Adrenal gland (tissue), 12 donors: ENCODE measurements around the gene ZNF664. TPM values are rescaled to one million over a fixed set of nuclear protein-coding genes. Genes with fewer than 3 reads are reported as not detected.

Experiments used
- DNase-seq, 7 donors: peaks; one replicate each; pipeline ENCODE4 v3.0.0-alpha.2; 2019 to 2020
- H3K27ac ChIP-seq, 5 donors: fragments of 200-600 bp; sonication (generic) in 4 of 5; 1 replicate in 3 of 5; 2 replicates in 2 of 5; pipeline versions ENCODE4 v1.5.1 to v1.8.0; 2016 to 2020; ENCODE audit warnings: mild to moderate bottlenecking in 1 of 5
- H3K27me3 ChIP-seq: fragments of 200-600 bp; 2 replicates; pipeline ENCODE4 v1.8.0; 2021
- H3K36me3 ChIP-seq, 2 donors: fragments of 200-600 bp; replicated peaks in 1 of 2; 1 replicate in 1 of 2; 2 replicates in 1 of 2; pipeline versions ENCODE4 v1.5.1 to v1.8.0; 2018 to 2022
- H3K4me1 ChIP-seq, 2 donors: fragments of 200-600 bp; replicated peaks in 1 of 2; 1 replicate in 1 of 2; 2 replicates in 1 of 2; pipeline versions ENCODE4 v1.5.1 to v1.8.0; 2018 to 2021
- H3K4me3 ChIP-seq, 4 donors: fragments of 200-600 bp; sonication (generic) in 3 of 4; one replicate each; pipeline ENCODE4 v1.5.1; 2016 to 2018
- H3K9me3 ChIP-seq, 3 donors: fragments of 200-600 bp; sonication (generic) in 1 of 3; replicated peaks in 1 of 3; 1 replicate in 2 of 3; 2 replicates in 1 of 3; pipeline versions ENCODE4 v1.5.1 to v1.8.0; 2016 to 2021
- CTCF ChIP-seq, 6 experiments: fragments of 450-650 bp in 4 of 6; fragments of 200-600 bp in 2 of 6; sonication (generic) in 1 of 6; IDR thresholded peaks; 1 replicate in 5 of 6; 2 replicates in 1 of 6; pipeline versions ENCODE4 v1.5.1 to v1.8.0; 2016 to 2021; ENCODE audit warnings: antibody characterized with exemption in 6 of 6, mild to moderate bottlenecking in 2 of 6, moderate library complexity in 1 of 6
- POLR2A ChIP-seq, 2 donors: fragments of 450-650 bp; IDR thresholded peaks; one replicate each; pipeline ENCODE4 v1.6.1; 2017; ENCODE audit warnings: antibody characterized with exemption in 2 of 2, mild to moderate bottlenecking in 2 of 2, moderate library complexity in 1 of 2
- WGBS, 4 donors: extraction: QIAGEN DNeasy Blood & Tissue Kit in 2 of 4; methylation state at CpG; one replicate each; pipeline versions ENCODE4 v1.1.5 to v1.1.7; 2013 to 2017; 5-methylcytosine and 5-hydroxymethylcytosine counted together
- intact Hi-C, 2 donors: fragments of 100-400 bp; cut with DNase I; formaldehyde crosslinking; loops; one replicate each; pipeline versions ENCODE4 v1.14.1 to v1.15.0; 2022 to 2023
- polyA plus RNA-seq, 3 donors: library from polyadenylated mRNA; stranded (reverse); fragments of 200-250 nt in 2 of 3; fragments of 350-450 nt in 1 of 3; fragmentation: Illumina TruSeq in 1 of 3; extraction: RNeasy Lipid Tissue Mini Kit (QIAGEN cat#74804) in 1 of 3; gene quantifications; one replicate each; pipeline ENCODE4 v1.2.3, GENCODE V29; 2013 to 2014
- small RNA-seq, 2 donors: library from RNA; depleted of rRNA; stranded (forward); fragments of <200 nt; gene quantifications; one replicate each; pipeline ENCODE3, GENCODE V24; 2016
- total RNA-seq, 9 donors: library from RNA; depleted of rRNA in 4 of 9; stranded (reverse); fragments of >200 nt in 4 of 9; fragments of 120-200 nt in 1 of 9; fragmentation: NEBNext Ultra II Directional in 1 of 9; extraction: Animal tissue kit (Norgen Biotek cat#: 25700) in 1 of 9; gene quantifications; one replicate each; pipeline versions ENCODE4 v1.1.0 to v1.2.4, GENCODE V29; 2013 to 2023
- donor health status: healthy with polysubstance abuse.
- donor health status: Bipolar disorder and iron deficiency.
- donor health status: DM: yes; HTN: yes; CAD: no.
- donor health status: DM: no; HTN: no; CAD: no.
- donor health status: DM: no; HTN: no; CAD: no.
- donor health status: DM: yes; HTN: yes; CAD: no.

ZNF664 gene
- total and polyA plus RNA-seq, 12 donors, result 19.6 to 66.9 (median 49.4) TPM

GRCh38 chr12:124053851-124054250, 80.8 kb downstream of the ZNF664 start:
- Histone ChIP-seq H3K36me3 (no peaks in the 10 kb centered on the region), H3K4me3 (no peak overlapping the region), H3K4me1 (peaks cover 7 to 13% of the 10 kb centered on the region in 2 donors), H3K27me3 (no peaks in the 10 kb centered on the region), H3K9me3 (no peaks in the 10 kb centered on the region), H3K27ac (no peak overlapping the region)
- peak; percentile 20 to 79 (median 60) for TF ChIP-seq CTCF (IDR thresholded peaks at IDR 0.05)
- no peak for TF ChIP-seq POLR2A (IDR thresholded peaks at IDR 0.05)
- peak; percentile 46 to 79 (median 67) for DNase-seq
- WGBS, 4 donors, result 14 to 31% (median 18%) methylated on average over 10 of the region's 10 CpGs
- intact Hi-C loops, result loop anchor here in 1 of 2 donors (5.0 kb wide), 1 partner anchor 263 kb away; no protein-coding TSS in a partner anchor

GRCh38 chr12:124055066-124055465, 82.1 kb downstream of the ZNF664 start:
- DNase-seq, result no peak
- 80 to 100% (median 100%) methylated on average over 1 of the region's 1 CpG; no CpG with 5 or more reads in 1 of the 4 donors for WGBS, 4 donors
- intact Hi-C loops, result no loop called here

GRCh38 chr12:124057691-124058090, 84.7 kb downstream of the ZNF664 start:
- H3K36me3 ChIP-seq, result no peaks in the 10 kb centered on the region
- no peak for DNase-seq
- H3K4me3 ChIP-seq, result no peak overlapping the region
- 95 to 100% (median 96%) methylated on average over 2 of the region's 2 CpGs for WGBS, 4 donors
- peaks cover 7 to 9% of the 10 kb centered on the region in 2 donors for H3K4me1 ChIP-seq
- no peak overlapping the region for H3K27ac ChIP-seq
- H3K9me3 ChIP-seq, result no peaks in the 10 kb centered on the region
- intact Hi-C loops, result no loop called here
- H3K27me3 ChIP-seq, result no peaks in the 10 kb centered on the region
- TF ChIP-seq POLR2A (IDR thresholded peaks at IDR 0.05) (no peak), CTCF (IDR thresholded peaks at IDR 0.05) (no peak)

More at GRCh38 chr12:124055066-124055465, 82.1 kb downstream of the ZNF664 start:
- H3K36me3 ChIP-seq, result no peaks in the 10 kb centered on the region
- TF ChIP-seq POLR2A (IDR thresholded peaks at IDR 0.05), result no peak
- no peak for TF ChIP-seq CTCF (IDR thresholded peaks at IDR 0.05)
- no peak overlapping the region for H3K27ac ChIP-seq
- H3K9me3 ChIP-seq, result no peaks in the 10 kb centered on the region
- H3K4me1 ChIP-seq, result peaks cover 7 to 9% of the 10 kb centered on the region in 2 donors
- no peaks in the 10 kb centered on the region for H3K27me3 ChIP-seq
- no peak overlapping the region for H3K4me3 ChIP-seq

- Histone ChIP-seq H3K36me3 (no peaks in the 10 kb centered on the region), H3K4me3 (no peak overlapping the region), H3K27me3 (no peaks in the 10 kb centered on the region), H3K9me3 (no peaks in the 10 kb centered on the region), H3K27ac (no peak overlapping the region), H3K4me1 (no peaks in the 10 kb centered on the region)
- WGBS, 4 donors, result 83 to 95% (median 89%) methylated on average over 3 of the region's 3 CpGs
- TF ChIP-seq CTCF (IDR thresholded peaks at IDR 0.05) (no peak), POLR2A (IDR thresholded peaks at IDR 0.05) (no peak)
- intact Hi-C loops, result no loop called here
- DNase-seq, result no peak
Measured at GRCh38 chr12:124059752-124060151, 86.7 kb downstream of the ZNF664 start.

Small RNA genes within 50 kb of the gene (small RNA-seq; reads per million reads assigned to genes)
- gene AC068790.4 (0 reads per million in 2 donors), gene AC068790.6 (0 reads per million in 2 donors)

Other genes starting within 250 kb of the ZNF664 start
- gene DNAH10, start 210.9 kb upstream of the ZNF664 start, total RNA-seq, result 1 to 10 TPM in 1 of 9 donors, under 1 TPM in 8; 0.06 to 1.5 (median 0.25) TPM
- under 1 TPM; 0.10 to 0.59 (median 0.32) TPM for gene DNAH10, start 210.9 kb upstream of the ZNF664 start, polyA plus RNA-seq
- gene CCDC92, start 384 bp upstream of the ZNF664 start, total RNA-seq, result 10 to 100 TPM in 8 of 9 donors, 1 to 10 TPM in 1; 7.8 to 31.6 (median 22.1) TPM
- gene CCDC92, start 384 bp upstream of the ZNF664 start, polyA plus RNA-seq, result 10 to 100 TPM; 20.2 to 65.9 (median 59.5) TPM